GM23338 (cell line): ENCODE measurements around the gene WNT6. TPM values are rescaled to one million over a fixed set of nuclear protein-coding genes. Genes with fewer than 3 reads are reported as not detected.

Experiments used
- ATAC-seq: fragments of 200-7000 bp; cut with Tn5 transposase; 3 replicates; pipeline ENCODE4 v1.9.1; 2020
- DNase-seq: peaks from one replicate; pipeline ENCODE4 v3.0.0-alpha.2; 2015; ENCODE audit warnings: low spot score
- H2AFZ ChIP-seq: fragments of 200-600 bp; sonication (generic); 2 replicates; pipeline ENCODE4 v1.8.0; 2016; ENCODE audit warnings: antibody characterized with exemption, mild to moderate bottlenecking, moderate library complexity
- H3F3A ChIP-seq: fragments of 200-600 bp; sonication (generic); replicated peaks from 2 replicates; pipeline ENCODE4 v1.8.0; 2017; ENCODE audit warnings: antibody characterized with exemption, mixed run types, low read depth
- H3K27ac ChIP-seq: fragments of 200-600 bp; sonication (generic); 2 replicates; pipeline ENCODE4 v1.6.1; 2016; ENCODE audit warnings: low read depth
- H3K27me3 ChIP-seq: fragments of 200-600 bp; sonication (generic); 2 replicates; pipeline ENCODE4 v1.8.0; 2016; ENCODE audit warnings: mild to moderate bottlenecking, mixed run types, moderate library complexity; ENCODE audit not compliant: insufficient read depth
- H3K36me3 ChIP-seq: fragments of 200-600 bp; sonication (generic); 2 replicates; pipeline ENCODE4 v1.8.0; 2016; ENCODE audit warnings: mild to moderate bottlenecking; ENCODE audit not compliant: insufficient read depth
- H3K4me1 ChIP-seq: fragments of 200-600 bp; sonication (generic); 2 replicates; pipeline ENCODE4 v1.8.0; 2016; ENCODE audit warnings: mild to moderate bottlenecking, moderate library complexity; ENCODE audit not compliant: insufficient read depth
- H3K4me2 ChIP-seq: fragments of 200-600 bp; sonication (generic); 2 replicates; pipeline ENCODE4 v1.7.1; 2017; ENCODE audit warnings: mixed run types
- H3K4me3 ChIP-seq: fragments of 200-600 bp; sonication (generic); 2 replicates; pipeline ENCODE4 v1.6.1; 2016; ENCODE audit warnings: mixed run types
- H3K79me2 ChIP-seq: fragments of 200-600 bp; sonication (generic); replicated peaks from 2 replicates; pipeline ENCODE4 v1.8.0; 2017; ENCODE audit warnings: mild to moderate bottlenecking; ENCODE audit not compliant: insufficient read depth
- H3K9me2 ChIP-seq: fragments of 200-600 bp; sonication (generic); 2 replicates; pipeline ENCODE4 v1.8.0; 2017; ENCODE audit not compliant: insufficient read depth
- H4K20me1 ChIP-seq: fragments of 200-600 bp; sonication (generic); replicated peaks from 2 replicates; pipeline ENCODE4 v1.8.0; 2017; ENCODE audit warnings: mild to moderate bottlenecking; ENCODE audit not compliant: insufficient read depth
- H3K27ac Mint-ChIP-seq: 2 replicates; pipeline ENCODE4 v1.8.0; 2020; ENCODE audit warnings: inconsistent platforms, mild to moderate bottlenecking, moderate library complexity, mixed read lengths
- H3K27me3 Mint-ChIP-seq: 3 replicates; pipeline ENCODE4 v1.8.0; 2022; ENCODE audit warnings: low read depth, mild to moderate bottlenecking, moderate library complexity, mixed read lengths, inconsistent platforms; ENCODE audit not compliant: insufficient read depth, poor library complexity
- H3K36me3 Mint-ChIP-seq: 3 replicates; pipeline ENCODE4 v1.8.0; 2021; ENCODE audit warnings: low read depth, mild to moderate bottlenecking, inconsistent platforms, moderate library complexity, mixed read lengths
- H3K4me1 Mint-ChIP-seq: 3 replicates; pipeline ENCODE4 v1.8.0; 2020; ENCODE audit warnings: mild to moderate bottlenecking, inconsistent platforms, mixed read lengths
- H3K4me3 Mint-ChIP-seq: 3 replicates; pipeline ENCODE4 v1.8.0; 2021; ENCODE audit warnings: moderate library complexity, mild to moderate bottlenecking, inconsistent platforms, mixed read lengths
- H3K9me3 Mint-ChIP-seq: 3 replicates; pipeline ENCODE4 v1.8.0; 2020; ENCODE audit warnings: moderate library complexity, mild to moderate bottlenecking, inconsistent platforms, mixed read lengths
- CREB1 ChIP-seq: fragments of 250-450 bp; sonication (Bioruptor Pico); IDR thresholded peaks from 2 replicates; pipeline ENCODE4 v1.5.0; 2020; ENCODE audit warnings: low read depth, mild to moderate bottlenecking, moderate library complexity
- POLR2AphosphoS5 ChIP-seq: IDR thresholded peaks from 2 replicates; pipeline ENCODE4 v1.6.1; 2016; ENCODE audit warnings: antibody characterized with exemption, low read depth
- REST ChIP-seq: IDR thresholded peaks from one replicate; pipeline ENCODE4 v1.6.1; 2018; ENCODE audit warnings: antibody characterized with exemption; ENCODE audit not compliant: unreplicated experiment
- ZNF114 ChIP-seq: fragments of 250-450 bp; sonication (Bioruptor Pico); IDR thresholded peaks from 2 replicates; pipeline ENCODE4 v1.5.0; 2020; ENCODE audit warnings: mild to moderate bottlenecking, moderate library complexity
- ZNF462 ChIP-seq: fragments of 250-450 bp; sonication (Bioruptor Pico); IDR thresholded peaks from 2 replicates; pipeline ENCODE4 v1.5.0; 2020; ENCODE audit warnings: mild to moderate bottlenecking, moderate library complexity
- polyA plus RNA-seq: library from polyadenylated mRNA; unstranded; fragments of >200 nt; fragmentation: Nextera tagmentation; extraction: Ambion mirVana; gene quantifications from 2 replicates; pipeline ENCODE4 v1.2.1, GENCODE V29; 2016
- total RNA-seq: library from RNA; depleted of rRNA; stranded (reverse); fragments of >200 nt; shearing (Covaris generic); gene quantifications from 2 replicates; pipeline ENCODE4 v1.2.3, GENCODE V29; 2014

Gene WNT6
- total and polyA plus RNA-seq, 2 experiments from 2014 or later = not detected

- peaks cover 96% of the 10 kb centered on the region for H3K27me3 Mint-ChIP-seq
- H3K27ac ChIP-seq = no peak overlapping the region
- DNase-seq (no peak), ATAC-seq (no peak)
- no peak overlapping the region for H3K4me3 ChIP-seq
- H2AFZ ChIP-seq = no peak overlapping the region
- no peaks in the 10 kb centered on the region for H3K9me3 Mint-ChIP-seq
- no peaks in the 10 kb centered on the region for H3K79me2 ChIP-seq
- peaks cover 23% of the 10 kb centered on the region; the same call in 1 of the 2 replicates for H3K4me1 ChIP-seq
- no peaks in the 10 kb centered on the region for H3K36me3 ChIP-seq
- peaks cover 100% of the 10 kb centered on the region for H3K27me3 ChIP-seq
- no peak overlapping the region for H3K4me2 ChIP-seq
- peaks cover 23% of the 10 kb centered on the region for H4K20me1 ChIP-seq
- H3K9me2 ChIP-seq = no peaks in the 10 kb centered on the region
- H3F3A ChIP-seq = no peaks in the 10 kb centered on the region
- no peaks in the 10 kb centered on the region; the same call in 2 of the 3 replicates for H3K36me3 Mint-ChIP-seq
- H3K4me3 Mint-ChIP-seq = no peak overlapping the region
- H3K27ac Mint-ChIP-seq = no peak overlapping the region
- no peak for TF ChIP-seq REST
- TF ChIP-seq CREB1 (CRISPR knock-in tag) = no peak
- TF ChIP-seq POLR2AphosphoS5 = no peak
- no peak for TF ChIP-seq ZNF462 (CRISPR knock-in tag)
- TF ChIP-seq ZNF114 (CRISPR knock-in tag) = no peak
- H3K4me1 Mint-ChIP-seq = peaks cover 25% of the 10 kb centered on the region; the same call in 2 of the 3 replicates
Observed at GRCh38 chr2:218877331-218877730, 17.7 kb downstream of the WNT6 start.
